Panc1 (cell line): Measurements from ENCODE around the gene HS1BP3. TPM values are rescaled to one million over a fixed set of nuclear protein-coding genes. Genes with fewer than 3 reads are reported as not detected.

ENCODE experiments used
- ATAC-seq: fragments of 200-7000 bp; cut with Tn5 transposase; 2 replicates; pipeline ENCODE4 v1.9.1; 2020; ENCODE audit warnings: mild to moderate bottlenecking, moderate library complexity
- BruUV-seq: library from RNA; stranded (reverse); fragments of 400-500 nt; replicated peaks from 2 replicates; lab custom pipeline; 2021; lab: Mats Ljungman, UMichigan
- CTCF ChIA-PET: fragments of 300-600 bp; sonication (Branson Sonifier 250); formaldehyde crosslinking; loops from one replicate; lab custom pipeline; 2022; ENCODE audit warnings: antibody characterized with exemption; lab: Charles Lee
- POLR2A ChIA-PET: fragments of 300-600 bp; sonication (Branson Sonifier 250); formaldehyde crosslinking; loops from one replicate; lab custom pipeline; 2022; ENCODE audit warnings: antibody characterized with exemption; lab: Charles Lee
- DNase-seq: peaks from one replicate; pipeline ENCODE4 v3.0.0-alpha.2; 2010; ENCODE audit warnings: low read depth, low spot score
- H3K27ac ChIP-seq: 2 replicates; pipeline ENCODE4 v1.5.1; 2011; ENCODE audit warnings: mild to moderate bottlenecking, low read length, inconsistent platforms
- H3K27me3 ChIP-seq: fragments of 200-500 bp; sonication (Bioruptor generic); 2 replicates; pipeline ENCODE4 v1.6.0; 2014; ENCODE audit warnings: low read length, inconsistent platforms; ENCODE audit not compliant: control insufficient read depth, insufficient read depth
- H3K36me3 ChIP-seq: fragments of 200-500 bp; sonication (Bioruptor generic); 2 replicates; pipeline ENCODE4 v1.5.1; 2014; ENCODE audit warnings: inconsistent platforms, mild to moderate bottlenecking, low read length, moderate library complexity; ENCODE audit not compliant: control insufficient read depth, insufficient read depth
- H3K4me1 ChIP-seq: 2 replicates; pipeline ENCODE4 v1.5.1; 2011; ENCODE audit warnings: inconsistent platforms, mild to moderate bottlenecking, low read length, moderate library complexity; ENCODE audit not compliant: control insufficient read depth, insufficient read depth
- H3K4me3 ChIP-seq, 2 experiments: 2 replicates each; pipeline ENCODE4 v1.5.1; 2011 to 2012; ENCODE audit warnings: low read depth in 2 of 2, low read length in 2 of 2, mild to moderate bottlenecking in 2 of 2, inconsistent platforms in 1 of 2, moderate library complexity in 1 of 2
- H3K9me3 ChIP-seq: fragments of 200-500 bp; sonication (Bioruptor generic); 2 replicates; pipeline ENCODE4 v1.5.1; 2014; ENCODE audit warnings: low read depth, mild to moderate bottlenecking, inconsistent platforms, low read length, moderate library complexity; ENCODE audit not compliant: control insufficient read depth, insufficient read depth
- POLR2AphosphoS5 ChIP-seq: IDR thresholded peaks from 2 replicates; pipeline ENCODE4 v1.6.1; 2012; ENCODE audit warnings: mild to moderate bottlenecking, low read depth, low read length, moderate library complexity
- SIN3A ChIP-seq: IDR thresholded peaks from 2 replicates; pipeline ENCODE4 v1.6.1; 2012; ENCODE audit warnings: low read depth, mild to moderate bottlenecking, low read length, moderate library complexity, borderline replicate concordance; ENCODE audit not compliant: insufficient read depth
- TCF7L2 ChIP-seq: IDR thresholded peaks from 2 replicates; pipeline ENCODE4 v1.6.1; 2011; ENCODE audit warnings: mild to moderate bottlenecking, low read depth, low read length, inconsistent platforms
- in situ Hi-C: cut with HindIII; loops from 2 replicates; pipeline ENCODE4 v1.10.0; 2016; ENCODE audit warnings: low sequenced_read_pairs, low pct_unique_long_range_greater_than_20kb
- intact Hi-C: fragments of 100-400 bp; cut with micrococcal nuclease; formaldehyde crosslinking; loops from one replicate; pipeline ENCODE4 v1.10.0; 2022; ENCODE audit not compliant: unreplicated experiment
- total RNA-seq: library from RNA; stranded (reverse); gene quantifications from one replicate; pipeline ENCODE4 v1.2.1, GENCODE V29; 2021; ENCODE audit not compliant: unreplicated experiment
- TF ChIP-seq, protein P1 (sequence below), 2 experiments: IDR thresholded peaks; 2 replicates each; pipeline ENCODE4 v1.6.1; 2011 to 2012; ENCODE audit warnings: low read depth in 2 of 2, control low read depth in 1 of 2, low read length in 1 of 2, mild to moderate bottlenecking in 1 of 2, moderate library complexity in 1 of 2; ENCODE audit not compliant: insufficient read depth in 1 of 2
- TF ChIP-seq, protein P2 (sequence below): fragments of 450-650 bp; IDR thresholded peaks from 2 replicates; pipeline ENCODE4 v1.5.1; 2017; ENCODE audit warnings: mild to moderate bottlenecking

HS1BP3 gene
- total RNA-seq, 1 experiment from 2014 or later, result 46.1 TPM

- in situ Hi-C loops, result no loop called here
- Histone ChIP-seq H3K9me3 (no peaks in the 10 kb centered on the region), H3K27me3 (no peaks in the 10 kb centered on the region), H3K27ac (no peak overlapping the region), H3K36me3 (no peaks in the 10 kb centered on the region; the same call in none of the 2 replicates), H3K4me3 (no peak overlapping the region), H3K4me1 (peaks cover 11% of the 10 kb centered on the region)
- no TSS peak for BruUV-seq
- TF ChIP-seq, protein P1, sequence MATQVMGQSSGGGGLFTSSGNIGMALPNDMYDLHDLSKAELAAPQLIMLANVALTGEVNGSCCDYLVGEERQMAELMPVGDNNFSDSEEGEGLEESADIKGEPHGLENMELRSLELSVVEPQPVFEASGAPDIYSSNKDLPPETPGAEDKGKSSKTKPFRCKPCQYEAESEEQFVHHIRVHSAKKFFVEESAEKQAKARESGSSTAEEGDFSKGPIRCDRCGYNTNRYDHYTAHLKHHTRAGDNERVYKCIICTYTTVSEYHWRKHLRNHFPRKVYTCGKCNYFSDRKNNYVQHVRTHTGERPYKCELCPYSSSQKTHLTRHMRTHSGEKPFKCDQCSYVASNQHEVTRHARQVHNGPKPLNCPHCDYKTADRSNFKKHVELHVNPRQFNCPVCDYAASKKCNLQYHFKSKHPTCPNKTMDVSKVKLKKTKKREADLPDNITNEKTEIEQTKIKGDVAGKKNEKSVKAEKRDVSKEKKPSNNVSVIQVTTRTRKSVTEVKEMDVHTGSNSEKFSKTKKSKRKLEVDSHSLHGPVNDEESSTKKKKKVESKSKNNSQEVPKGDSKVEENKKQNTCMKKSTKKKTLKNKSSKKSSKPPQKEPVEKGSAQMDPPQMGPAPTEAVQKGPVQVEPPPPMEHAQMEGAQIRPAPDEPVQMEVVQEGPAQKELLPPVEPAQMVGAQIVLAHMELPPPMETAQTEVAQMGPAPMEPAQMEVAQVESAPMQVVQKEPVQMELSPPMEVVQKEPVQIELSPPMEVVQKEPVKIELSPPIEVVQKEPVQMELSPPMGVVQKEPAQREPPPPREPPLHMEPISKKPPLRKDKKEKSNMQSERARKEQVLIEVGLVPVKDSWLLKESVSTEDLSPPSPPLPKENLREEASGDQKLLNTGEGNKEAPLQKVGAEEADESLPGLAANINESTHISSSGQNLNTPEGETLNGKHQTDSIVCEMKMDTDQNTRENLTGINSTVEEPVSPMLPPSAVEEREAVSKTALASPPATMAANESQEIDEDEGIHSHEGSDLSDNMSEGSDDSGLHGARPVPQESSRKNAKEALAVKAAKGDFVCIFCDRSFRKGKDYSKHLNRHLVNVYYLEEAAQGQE (IDR thresholded peaks at IDR 0.05; ENCODE audit: insufficient read depth in 1 of 2, low read depth in 2 of 2, low read length in 1 of 2), result no peak
- TF ChIP-seq, protein P2, sequence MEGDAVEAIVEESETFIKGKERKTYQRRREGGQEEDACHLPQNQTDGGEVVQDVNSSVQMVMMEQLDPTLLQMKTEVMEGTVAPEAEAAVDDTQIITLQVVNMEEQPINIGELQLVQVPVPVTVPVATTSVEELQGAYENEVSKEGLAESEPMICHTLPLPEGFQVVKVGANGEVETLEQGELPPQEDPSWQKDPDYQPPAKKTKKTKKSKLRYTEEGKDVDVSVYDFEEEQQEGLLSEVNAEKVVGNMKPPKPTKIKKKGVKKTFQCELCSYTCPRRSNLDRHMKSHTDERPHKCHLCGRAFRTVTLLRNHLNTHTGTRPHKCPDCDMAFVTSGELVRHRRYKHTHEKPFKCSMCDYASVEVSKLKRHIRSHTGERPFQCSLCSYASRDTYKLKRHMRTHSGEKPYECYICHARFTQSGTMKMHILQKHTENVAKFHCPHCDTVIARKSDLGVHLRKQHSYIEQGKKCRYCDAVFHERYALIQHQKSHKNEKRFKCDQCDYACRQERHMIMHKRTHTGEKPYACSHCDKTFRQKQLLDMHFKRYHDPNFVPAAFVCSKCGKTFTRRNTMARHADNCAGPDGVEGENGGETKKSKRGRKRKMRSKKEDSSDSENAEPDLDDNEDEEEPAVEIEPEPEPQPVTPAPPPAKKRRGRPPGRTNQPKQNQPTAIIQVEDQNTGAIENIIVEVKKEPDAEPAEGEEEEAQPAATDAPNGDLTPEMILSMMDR, result no peak
- TF ChIP-seq POLR2AphosphoS5, result no peak
- TF ChIP-seq TCF7L2, result no peak
- POLR2A ChIA-PET, result no interaction called here
- CTCF ChIA-PET, result interaction anchor here (0.5 kb wide), 1 partner anchor 16 kb away, joined by 3 read pairs; no protein-coding TSS in a partner anchor
- ATAC-seq (no peak), DNase-seq (no peak)
- intact Hi-C loops, result no loop called here
These were observed 31.3 kb downstream of the HS1BP3 start for GRCh38 chr2:20619624-20620024.

DNA sequence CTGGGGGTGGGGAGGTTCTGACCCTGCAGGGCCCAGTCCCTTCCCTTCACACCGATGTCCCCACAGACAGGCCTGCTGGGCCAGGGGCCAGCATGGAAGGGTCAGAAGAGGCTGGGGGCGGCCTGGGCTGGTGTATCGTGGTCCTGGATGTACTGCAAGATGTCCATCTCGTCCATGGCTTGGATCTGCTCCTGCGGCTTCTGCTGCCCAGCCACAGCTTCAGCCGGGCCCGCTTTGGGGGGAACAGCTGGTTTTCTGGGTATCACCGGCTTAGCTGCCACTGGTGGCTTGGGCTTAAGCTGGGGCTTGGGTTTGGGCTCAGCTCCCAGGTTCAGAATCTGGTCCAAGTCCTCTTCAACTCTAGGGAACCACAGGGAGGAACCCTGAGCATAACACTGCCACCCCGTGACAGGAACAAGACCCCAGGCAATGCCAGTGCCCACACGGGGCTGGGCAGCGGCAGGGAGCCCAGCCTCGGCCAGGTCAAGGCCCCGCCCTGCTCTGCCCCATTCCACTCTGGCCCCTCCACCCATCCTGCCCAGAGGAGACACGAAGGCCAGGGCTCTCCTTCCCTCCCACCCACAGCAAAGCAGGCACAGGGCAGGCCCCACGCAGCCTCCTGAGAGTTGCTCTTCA is 31.9 kb downstream of the HS1BP3 start:
- in situ Hi-C loops (no loop called here), intact Hi-C loops (no loop called here)
- TF ChIP-seq SIN3A (no peak), POLR2AphosphoS5 (no peak), TCF7L2 (no peak)
- TF ChIP-seq, protein P2, result no peak
- TF ChIP-seq, protein P1 (IDR thresholded peaks at IDR 0.05; ENCODE audit: insufficient read depth in 1 of 2, low read depth in 2 of 2, low read length in 1 of 2), result no peak
- ChIA-PET POLR2A (no interaction called here), CTCF (interaction anchor here (0.5 kb wide), 1 partner anchor 17 kb away, joined by 3 read pairs; no protein-coding TSS in a partner anchor)
- H3K36me3 ChIP-seq, result no peaks in the 10 kb centered on the region; the same call in none of the 2 replicates
- DNase-seq (no peak), ATAC-seq (no peak)
- peaks cover 16% of the 10 kb centered on the region for H3K4me1 ChIP-seq
- no peaks in the 10 kb centered on the region for H3K27me3 ChIP-seq
- no TSS peak for BruUV-seq
- H3K9me3 ChIP-seq, result no peaks in the 10 kb centered on the region
- no peak overlapping the region for H3K4me3 ChIP-seq
- no peak overlapping the region for H3K27ac ChIP-seq
